Urinary bladder (tissue), 4 donors: ENCODE results near the gene VWA3B. TPM values are rescaled to one million over a fixed set of nuclear protein-coding genes. Genes with fewer than 3 reads are reported as not detected.

Source experiments
- DNase-seq: peaks from one replicate; pipeline ENCODE4 v3.0.0-alpha.2; 2015; ENCODE audit errors: extremely low spot score
- H3K27ac ChIP-seq: one replicate; pipeline ENCODE4 v1.5.1; 2013; ENCODE audit warnings: low read depth, mild to moderate bottlenecking, moderate library complexity
- H3K36me3 ChIP-seq: one replicate; pipeline ENCODE4 v1.6.1; 2013; ENCODE audit warnings: mild to moderate bottlenecking, moderate library complexity; ENCODE audit not compliant: insufficient read depth
- H3K4me1 ChIP-seq: one replicate; pipeline ENCODE4 v1.6.1; 2013; ENCODE audit warnings: mild to moderate bottlenecking, moderate library complexity; ENCODE audit not compliant: insufficient read depth
- H3K4me3 ChIP-seq: one replicate; pipeline ENCODE4 v1.5.1; 2013; ENCODE audit warnings: low read depth, low read length
- WGBS: extraction: QIAGEN DNeasy Blood & Tissue Kit; methylation state at CpG from one replicate; pipeline ENCODE4 v1.1.7; 2013; 5-methylcytosine and 5-hydroxymethylcytosine counted together
- polyA plus RNA-seq: library from polyadenylated mRNA; stranded (reverse); fragments of 200-250 nt; gene quantifications from one replicate; pipeline ENCODE4 v1.2.3, GENCODE V29; 2013
- total RNA-seq: library from RNA; depleted of rRNA; stranded (reverse); fragments of >200 nt; gene quantifications from one replicate; pipeline ENCODE4 v1.2.3, GENCODE V29; 2014
- donor health status: healthy with polysubstance abuse.
- donor health status: healthy.

Gene VWA3B
- total and polyA plus RNA-seq, 2 donors = 0.11 to 0.48 TPM

GRCh38 chr2:98155291-98155690 is 68.3 kb downstream of the VWA3B start:
- no peaks in the 10 kb centered on the region for H3K4me1 ChIP-seq
- 93% methylated on average over 8 of the region's 8 CpGs for WGBS
- DNase-seq = no peak
- no peak overlapping the region for H3K27ac ChIP-seq
- no peaks in the 10 kb centered on the region for H3K36me3 ChIP-seq
- no peak overlapping the region for H3K4me3 ChIP-seq

- no peak overlapping the region for H3K27ac ChIP-seq
- no peaks in the 10 kb centered on the region for H3K36me3 ChIP-seq
- DNase-seq = no peak
- H3K4me1 ChIP-seq = no peaks in the 10 kb centered on the region
- no peak overlapping the region for H3K4me3 ChIP-seq
- WGBS = 54% methylated on average over 4 of the region's 4 CpGs
These were observed 68.7 kb downstream of the VWA3B start for GRCh38 chr2:98155716-98156115.

DNA sequence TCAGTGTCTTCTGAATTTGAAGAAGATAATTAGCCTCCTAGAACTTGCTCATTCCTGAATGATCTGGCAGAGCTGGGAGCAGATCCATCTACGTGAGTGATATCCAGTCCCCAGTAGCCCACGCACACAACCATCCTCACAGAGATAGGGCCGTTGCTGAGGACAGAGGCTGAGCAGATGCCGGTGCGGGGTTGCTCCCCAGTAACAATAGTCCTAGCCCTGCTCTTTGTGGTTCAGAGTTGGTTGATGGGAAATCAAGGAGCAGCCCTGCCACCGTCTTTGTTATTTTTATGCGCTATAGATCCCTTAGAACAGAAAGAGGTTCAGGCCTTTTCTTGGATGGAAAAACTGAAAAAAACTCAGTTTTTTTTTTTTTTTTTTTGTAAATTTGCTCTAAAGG is 69.3 kb downstream of the VWA3B start:
- 93% methylated on average over 7 of the region's 7 CpGs for WGBS
- DNase-seq = no peak
- H3K4me1 ChIP-seq = no peaks in the 10 kb centered on the region

DNA sequence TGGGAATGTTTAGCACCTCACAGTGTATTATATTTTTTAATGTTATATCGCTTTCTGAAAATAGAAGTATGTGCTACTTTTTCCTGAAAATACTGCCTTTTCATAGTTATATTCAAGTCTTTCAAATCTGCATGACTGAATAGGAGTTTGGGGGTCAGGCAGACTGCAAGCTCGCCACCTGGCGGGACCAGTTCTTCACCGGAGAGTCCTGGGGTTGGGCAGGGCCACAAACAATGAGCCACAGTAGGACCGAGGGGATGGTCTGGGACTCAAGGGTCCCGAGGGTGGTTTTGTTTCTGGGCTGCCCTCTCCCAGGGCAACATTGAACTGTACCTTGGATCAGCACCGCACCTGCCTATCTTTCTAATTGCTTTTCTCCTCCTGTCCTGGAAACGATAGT is 70.6 kb downstream of the VWA3B start:
- WGBS = 85% methylated on average over 8 of the region's 8 CpGs
- DNase-seq = no peak
- no peaks in the 10 kb centered on the region for H3K4me1 ChIP-seq
- no peak overlapping the region for H3K27ac ChIP-seq
- no peak overlapping the region for H3K4me3 ChIP-seq
- no peaks in the 10 kb centered on the region for H3K36me3 ChIP-seq

More for the DNA sequence above, 69.3 kb downstream of the VWA3B start:
- Histone ChIP-seq H3K4me3 (no peak overlapping the region), H3K36me3 (no peaks in the 10 kb centered on the region), H3K27ac (no peak overlapping the region)

DNA sequence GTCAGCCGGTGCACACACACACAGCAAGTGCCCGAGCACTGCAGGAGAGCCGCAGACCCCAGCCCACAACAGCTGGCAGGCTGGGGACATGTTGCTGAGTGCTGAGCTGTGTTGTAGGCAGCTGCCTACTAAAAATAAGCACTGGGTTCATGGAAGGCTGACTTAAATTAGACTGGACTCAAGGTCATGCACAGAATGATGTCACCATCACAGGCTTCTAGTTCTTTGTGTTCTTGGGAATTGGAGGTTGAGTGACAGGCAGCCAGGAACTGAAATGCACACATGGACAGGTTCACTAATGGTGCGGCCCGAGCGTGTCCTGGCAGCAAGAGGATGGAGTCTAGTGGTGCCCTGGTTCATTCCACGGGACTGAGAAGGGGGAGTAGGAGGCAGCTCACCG is 71.3 kb downstream of the VWA3B start:
- Histone ChIP-seq H3K4me1 (no peaks in the 10 kb centered on the region), H3K27ac (no peak overlapping the region), H3K4me3 (no peak overlapping the region), H3K36me3 (no peaks in the 10 kb centered on the region)
- WGBS = 84% methylated on average over 8 of the region's 8 CpGs
- no peak for DNase-seq

GRCh38 chr2:98160554-98160953 is 73.6 kb downstream of the VWA3B start:
- no peak overlapping the region for H3K27ac ChIP-seq
- DNase-seq = no peak
- H3K36me3 ChIP-seq = no peaks in the 10 kb centered on the region
- H3K4me3 ChIP-seq = no peak overlapping the region
- no peaks in the 10 kb centered on the region for H3K4me1 ChIP-seq
- 56% methylated on average over 4 of the region's 4 CpGs for WGBS

DNA sequence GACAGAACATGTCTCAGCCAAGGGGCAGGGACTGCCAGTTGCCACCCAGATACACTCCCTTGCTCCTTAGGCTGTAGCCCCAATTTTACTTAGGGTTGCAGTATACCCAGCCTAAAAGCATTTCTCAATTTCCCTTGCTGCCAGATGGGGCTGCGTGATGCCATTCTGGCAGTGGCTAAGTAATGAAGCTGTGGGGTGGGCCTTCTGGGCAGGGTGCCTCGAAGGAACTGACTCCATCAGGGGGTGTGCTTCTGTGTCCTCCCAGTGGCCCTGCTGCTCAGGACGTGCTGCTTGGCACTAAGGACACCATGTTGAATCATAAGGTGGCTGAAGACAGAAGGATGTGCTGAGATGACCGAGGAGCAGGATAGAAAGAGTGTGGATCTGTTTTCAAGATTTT is 74.2 kb downstream of the VWA3B start:
- 80% methylated on average over 4 of the region's 4 CpGs for WGBS
- Histone ChIP-seq H3K4me1 (no peaks in the 10 kb centered on the region), H3K4me3 (no peak overlapping the region), H3K36me3 (no peaks in the 10 kb centered on the region), H3K27ac (no peak overlapping the region)
- no peak for DNase-seq

DNA sequence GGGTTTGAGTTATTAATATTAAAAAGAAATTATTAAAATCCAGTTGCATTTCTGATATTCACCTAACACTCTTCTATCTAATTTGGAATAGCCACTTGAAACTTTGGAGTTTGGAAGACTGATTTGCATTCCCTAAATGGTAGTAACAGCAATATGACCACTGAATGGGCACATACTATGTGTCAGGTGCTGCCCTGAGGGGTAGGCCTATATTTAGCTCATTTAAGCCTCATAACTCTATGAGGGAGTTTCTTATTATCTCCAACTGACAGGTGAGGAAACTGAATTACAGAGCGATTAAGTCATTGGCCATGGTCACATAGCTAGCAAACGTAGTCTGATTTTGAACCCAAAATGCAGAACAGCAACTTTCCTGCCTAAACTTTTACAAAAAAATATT is 77.3 kb downstream of the VWA3B start:
- no peak for DNase-seq
- 95% methylated on average over 2 of the region's 2 CpGs for WGBS
- Histone ChIP-seq H3K4me1 (no peaks in the 10 kb centered on the region), H3K4me3 (no peak overlapping the region), H3K36me3 (no peaks in the 10 kb centered on the region), H3K27ac (no peak overlapping the region)

GRCh38 chr2:98165516-98166071 is 78.6 kb downstream of the VWA3B start:
- no peak overlapping the region for H3K4me3 ChIP-seq
- no peak for DNase-seq
- H3K36me3 ChIP-seq = no peaks in the 10 kb centered on the region
- H3K4me1 ChIP-seq = no peaks in the 10 kb centered on the region
- no peak overlapping the region for H3K27ac ChIP-seq
- WGBS = 94% methylated on average over 5 of the region's 5 CpGs

- WGBS = 91% methylated on average over 2 of the region's 2 CpGs
- no peak overlapping the region for H3K27ac ChIP-seq
- no peaks in the 10 kb centered on the region for H3K4me1 ChIP-seq
- no peak overlapping the region for H3K4me3 ChIP-seq
- no peak for DNase-seq
- no peaks in the 10 kb centered on the region for H3K36me3 ChIP-seq
These were observed 80.9 kb downstream of the VWA3B start for GRCh38 chr2:98167916-98168315.

GRCh38 chr2:98170076-98170475 is 83.1 kb downstream of the VWA3B start:
- 83% methylated on average over 3 of the region's 3 CpGs for WGBS
- Histone ChIP-seq H3K4me1 (no peaks in the 10 kb centered on the region), H3K4me3 (no peak overlapping the region), H3K27ac (no peak overlapping the region), H3K36me3 (no peaks in the 10 kb centered on the region)
- no peak for DNase-seq

DNA sequence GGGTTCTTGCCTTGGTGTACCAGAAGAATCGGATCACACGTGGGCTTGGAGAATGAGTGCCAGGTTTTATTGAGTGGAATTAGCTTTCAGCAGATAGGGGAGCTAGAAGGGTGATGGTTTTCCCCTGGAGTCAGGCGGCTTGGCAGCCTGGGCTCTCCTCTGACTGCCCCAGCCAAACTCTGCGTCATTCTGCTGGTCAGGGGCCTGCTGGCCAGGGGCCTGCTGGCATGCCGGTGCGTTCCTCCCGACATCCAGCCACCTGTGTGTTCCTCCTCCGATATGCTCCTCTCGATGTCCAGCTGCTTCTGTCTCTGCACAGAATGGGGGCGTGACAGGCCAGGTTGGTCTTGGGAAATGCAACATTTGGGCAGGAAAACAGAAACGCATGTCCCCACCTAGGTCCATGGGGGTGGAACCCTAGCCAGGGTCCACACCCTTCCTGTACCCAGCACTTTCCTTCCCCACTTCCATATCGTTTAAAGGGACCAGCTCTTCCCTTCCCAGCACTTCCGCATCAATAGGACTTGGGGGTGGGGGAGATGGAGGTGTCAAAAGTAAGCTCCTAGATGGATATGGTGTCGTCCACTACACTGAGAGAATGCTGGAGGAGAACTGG is 85.3 kb downstream of the VWA3B start:
- H3K4me3 ChIP-seq = no peak overlapping the region
- DNase-seq = no peak
- 73% methylated on average over 14 of the region's 14 CpGs for WGBS
- no peaks in the 10 kb centered on the region for H3K4me1 ChIP-seq
- no peak overlapping the region for H3K27ac ChIP-seq
- H3K36me3 ChIP-seq = no peaks in the 10 kb centered on the region

GRCh38 chr2:98172951-98173350 is 86.0 kb downstream of the VWA3B start:
- no peaks in the 10 kb centered on the region for H3K4me1 ChIP-seq
- no peak overlapping the region for H3K27ac ChIP-seq
- WGBS = 91% methylated on average over 2 of the region's 2 CpGs
- no peak for DNase-seq
- H3K4me3 ChIP-seq = no peak overlapping the region
- no peaks in the 10 kb centered on the region for H3K36me3 ChIP-seq

DNA sequence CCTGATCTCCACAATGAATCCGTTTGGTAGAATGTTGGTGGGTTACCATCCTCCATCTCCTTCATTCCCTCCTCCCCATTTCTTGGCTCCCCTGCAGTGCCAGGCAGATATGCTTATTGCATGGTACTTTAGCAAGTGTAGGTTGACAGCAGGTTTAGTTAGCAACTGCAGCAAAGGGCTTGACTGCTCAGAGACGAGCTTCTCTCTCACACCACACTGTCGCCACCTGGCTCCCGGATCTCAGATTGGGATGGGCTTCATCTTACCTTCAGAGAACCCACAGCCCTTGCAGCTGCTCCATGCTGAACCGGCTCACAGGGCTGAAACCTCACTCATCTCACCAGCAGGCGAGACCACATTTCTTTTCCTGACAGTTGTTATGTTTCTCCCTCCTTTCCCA is 88.8 kb downstream of the VWA3B start:
- H3K4me1 ChIP-seq = no peaks in the 10 kb centered on the region
- DNase-seq = no peak
- no peak overlapping the region for H3K4me3 ChIP-seq
- H3K27ac ChIP-seq = no peak overlapping the region
- 61% methylated on average over 6 of the region's 6 CpGs for WGBS
- no peaks in the 10 kb centered on the region for H3K36me3 ChIP-seq

DNA sequence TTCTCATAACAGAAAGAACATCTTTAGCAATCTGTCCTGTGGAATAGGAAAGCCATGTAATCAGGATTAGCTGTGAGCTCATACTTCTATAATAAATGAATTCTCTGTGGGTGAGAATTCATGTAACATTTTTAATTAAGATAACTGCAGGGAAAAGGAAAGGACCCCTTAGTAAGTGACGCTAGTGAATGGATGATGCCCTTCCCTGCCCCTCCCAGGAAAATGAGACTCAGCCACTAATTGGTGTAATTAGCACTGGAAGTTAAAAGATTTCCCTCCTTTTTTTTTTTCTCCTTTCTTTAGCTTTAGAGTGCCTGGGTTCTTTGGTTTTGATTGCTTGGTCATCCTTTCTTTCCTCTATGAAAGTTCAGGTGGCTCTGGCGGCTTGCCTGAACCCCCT is 90.3 kb downstream of the VWA3B start:
- no peak overlapping the region for H3K27ac ChIP-seq
- no peak for DNase-seq

More for the DNA sequence above, 90.3 kb downstream of the VWA3B start:
- H3K4me3 ChIP-seq = no peak overlapping the region
- H3K4me1 ChIP-seq = no peaks in the 10 kb centered on the region
- H3K36me3 ChIP-seq = no peaks in the 10 kb centered on the region
- 63% methylated on average over 2 of the region's 2 CpGs for WGBS
